Activated T-helper 1 cell treated with anti-CD3 and anti-CD28 coated beads, Interleukin-2, amount 50 U/mL, for 16 hours (primary cell): ENCODE measurements around the gene GRIFIN.
A peak's percentile ranks its signal among the peaks of the same experiment; 100 is the strongest.
"Not testable (repeated sequence)": the region's sequence is repeated elsewhere in the genome, so short reads cannot be mapped to it uniquely, and the experiment has no call there.

Source experiments
- DNase-seq, 2 donors: peaks; one replicate each; pipeline ENCODE4 v3.0.0-alpha.2; 2020; ENCODE audit warnings: low read depth in 1 of 2, low spot score in 1 of 2

GRIFIN gene

GRCh38 chr7:2478800-2479199 is 2.6 kb upstream of the GRIFIN start:
- DNase-seq = no peak

- DNase-seq = no peak
Observed at GRCh38 chr7:2478399-2478785, 2.2 kb upstream of the GRIFIN start.

GRCh38 chr7:2477447-2478398 is 1.5 kb upstream of the GRIFIN start:
- DNase-seq = peak; percentile 24 to 27

GRCh38 chr7:2476776-2477446 is 713 bp upstream of the GRIFIN start:
- no peak for DNase-seq

- no peak for DNase-seq
Observed at GRCh38 chr7:2475678-2476015, 551 bp downstream of the GRIFIN start.

- DNase-seq = no peak
Observed at GRCh38 chr7:2474813-2475677, 1.2 kb downstream of the GRIFIN start.

- no peak for DNase-seq
Observed at GRCh38 chr7:2474224-2474623, 2.0 kb downstream of the GRIFIN start.

- DNase-seq = no peak
Observed at GRCh38 chr7:2473496-2474180, 2.6 kb downstream of the GRIFIN start.

GRCh38 chr7:2472739-2473138 is 3.5 kb downstream of the GRIFIN start:
- DNase-seq = no peak

GRCh38 chr7:2471396-2471795 is 4.8 kb downstream of the GRIFIN start:
- no peak for DNase-seq

- DNase-seq = no peak
Observed at GRCh38 chr7:2471022-2471329, 5.2 kb downstream of the GRIFIN start.

- no peak for DNase-seq
Observed at GRCh38 chr7:2470204-2471021, 5.8 kb downstream of the GRIFIN start.

GRCh38 chr7:2469460-2470203 is 6.6 kb downstream of the GRIFIN start:
- not testable (repeated sequence) for DNase-seq

- no peak for DNase-seq
Observed at GRCh38 chr7:2468227-2468626, 8.0 kb downstream of the GRIFIN start.

GRCh38 chr7:2466675-2467074 is 9.5 kb downstream of the GRIFIN start:
- DNase-seq = no peak

- DNase-seq = no peak
Observed at GRCh38 chr7:2465928-2466327, 10.3 kb downstream of the GRIFIN start.

- no peak for DNase-seq
Observed at GRCh38 chr7:2462731-2463130, 13.5 kb downstream of the GRIFIN start.

- no peak for DNase-seq
Observed at GRCh38 chr7:2461268-2462026, 14.8 kb downstream of the GRIFIN start.

- no peak for DNase-seq
Observed at GRCh38 chr7:2460641-2461040, 15.6 kb downstream of the GRIFIN start.
